ENCODE measurements around the gene TTLL1. TPM values are rescaled to one million over a fixed set of nuclear protein-coding genes. Genes with fewer than 3 reads are reported as not detected.

Gene TTLL1
- total RNA-seq, 2 experiments from 2014 or later = 5.7 to 6.6 TPM

GRCh38 chr22:43008921-43009320 lies 80.3 kb downstream of the TTLL1 start:
- Mint-ChIP-seq H3K27me3 (no peaks in the 10 kb centered on the region), H3K4me1 (peaks cover 57% of the 10 kb centered on the region), H3K27ac (no peak overlapping the region), H3K36me3 (ENCODE audit: low read depth) (no peaks in the 10 kb centered on the region), H3K4me3 (no peak overlapping the region), H3K9me3 (ENCODE audit: low read depth) (no peaks in the 10 kb centered on the region)
- POLR2A ChIA-PET = no interaction called here
- CTCF ChIA-PET = no interaction called here
- intact Hi-C loops (cut with DNase I, micrococcal nuclease) = loop anchor here in 1 of 2 experiments (5.0 kb wide), 1 partner anchor 47 kb away; no protein-coding TSS in a partner anchor
- DNase-seq (no peak), ATAC-seq (no peak)

GRCh38 chr22:43008509-43008908 lies 80.7 kb downstream of the TTLL1 start:
- CTCF ChIA-PET = interaction anchor here (0.7 kb wide), 1 partner anchor 12 kb away, joined by 3 read pairs; no protein-coding TSS in a partner anchor
- Mint-ChIP-seq H3K36me3 (ENCODE audit: low read depth) (peaks cover 3% of the 10 kb centered on the region), H3K4me1 (peaks cover 57% of the 10 kb centered on the region), H3K27me3 (no peaks in the 10 kb centered on the region), H3K4me3 (no peak overlapping the region), H3K9me3 (ENCODE audit: low read depth) (no peaks in the 10 kb centered on the region), H3K27ac (no peak overlapping the region)
- POLR2A ChIA-PET = interaction anchor here (0.6 kb wide), 1 partner anchor 16 kb away, joined by 3 read pairs; no protein-coding TSS in a partner anchor
- ATAC-seq = no peak
- no peak for DNase-seq
- intact Hi-C loops (cut with DNase I, micrococcal nuclease) = loop anchor here in 1 of 2 experiments (5.0 kb wide), 1 partner anchor 46 kb away; no protein-coding TSS in a partner anchor

- peaks cover 3% of the 10 kb centered on the region for H3K36me3 Mint-ChIP-seq (ENCODE audit: low read depth)
These were observed 81.6 kb downstream of the TTLL1 start for GRCh38 chr22:43007519-43008102.

GRCh38 chr22:43006753-43007152 lies 82.4 kb downstream of the TTLL1 start:
- no peak for DNase-seq
- no peak overlapping the region for H3K27ac Mint-ChIP-seq
- H3K4me1 Mint-ChIP-seq = peaks cover 67% of the 10 kb centered on the region
- no peaks in the 10 kb centered on the region for H3K27me3 Mint-ChIP-seq
- ATAC-seq = no peak
- no peak overlapping the region for H3K4me3 Mint-ChIP-seq
- intact Hi-C loops (cut with DNase I, micrococcal nuclease) = loop anchor here in 1 of 2 experiments (5.0 kb wide), 1 partner anchor 44 kb away; no protein-coding TSS in a partner anchor
- CTCF ChIA-PET = no interaction called here
- no peaks in the 10 kb centered on the region for H3K9me3 Mint-ChIP-seq (ENCODE audit: low read depth)
- POLR2A ChIA-PET = no interaction called here
- peaks cover 3% of the 10 kb centered on the region for H3K36me3 Mint-ChIP-seq (ENCODE audit: low read depth)

More at GRCh38 chr22:43007519-43008102, 81.6 kb downstream of the TTLL1 start:
- Mint-ChIP-seq H3K9me3 (ENCODE audit: low read depth) (no peaks in the 10 kb centered on the region), H3K4me1 (peaks cover 58% of the 10 kb centered on the region), H3K4me3 (no peak overlapping the region), H3K27ac (no peak overlapping the region), H3K27me3 (no peaks in the 10 kb centered on the region)
- intact Hi-C loops (cut with DNase I, micrococcal nuclease) = loop anchor here in 1 of 2 experiments (5.0 kb wide), 1 partner anchor 45 kb away; no protein-coding TSS in a partner anchor
- POLR2A ChIA-PET = interaction anchor here (0.6 to 0.7 kb wide), 5 partner anchors 8 to 112 kb away, joined by 3 to 5 read pairs (median 3); no protein-coding TSS in a partner anchor
- ATAC-seq (peak; percentile 62), DNase-seq (peak; percentile 21)
- CTCF ChIA-PET = interaction anchor here (0.5 to 0.7 kb wide), 2 partner anchors 13 to 874 kb away, joined by 3 read pairs; no protein-coding TSS in a partner anchor

GRCh38 chr22:43006016-43006505 lies 83.1 kb downstream of the TTLL1 start:
- Mint-ChIP-seq H3K4me3 (no peak overlapping the region), H3K27me3 (no peaks in the 10 kb centered on the region), H3K4me1 (peaks cover 70% of the 10 kb centered on the region), H3K36me3 (ENCODE audit: low read depth) (peaks cover 3% of the 10 kb centered on the region), H3K9me3 (ENCODE audit: low read depth) (no peaks in the 10 kb centered on the region), H3K27ac (no peak overlapping the region)
- ChIA-PET POLR2A (interaction anchor here (0.7 kb wide), 1 partner anchor 41 kb away, joined by 3 read pairs; no protein-coding TSS in a partner anchor), CTCF (no interaction called here)
- intact Hi-C loops (cut with DNase I, micrococcal nuclease) = loop anchor here in 1 of 2 experiments (5.0 kb wide), 1 partner anchor 44 kb away; no protein-coding TSS in a partner anchor
- no peak for DNase-seq
- no peak for ATAC-seq

- Mint-ChIP-seq H3K4me1 (peaks cover 79% of the 10 kb centered on the region), H3K36me3 (ENCODE audit: low read depth) (peaks cover 3% of the 10 kb centered on the region), H3K4me3 (no peak overlapping the region), H3K27ac (peak overlapping the region; percentile 60), H3K9me3 (ENCODE audit: low read depth) (no peaks in the 10 kb centered on the region), H3K27me3 (no peaks in the 10 kb centered on the region)
- intact Hi-C loops (cut with DNase I, micrococcal nuclease) = loop anchor here in 1 of 2 experiments (5.0 kb wide), 1 partner anchor 43 kb away; no protein-coding TSS in a partner anchor
- POLR2A ChIA-PET = no interaction called here
- DNase-seq = no peak
- no peak for ATAC-seq
- CTCF ChIA-PET = interaction anchor here (1.4 kb wide), 1 partner anchor 46 kb away, joined by 3 read pairs; no protein-coding TSS in a partner anchor
These were observed 84.1 kb downstream of the TTLL1 start for GRCh38 chr22:43005106-43005505.

- ChIA-PET POLR2A (no interaction called here), CTCF (interaction anchor here (1.4 to 2.0 kb wide), 2 partner anchors 9 to 45 kb away, joined by 3 to 7 read pairs; no protein-coding TSS in a partner anchor)
- H3K4me3 Mint-ChIP-seq = no peak overlapping the region
- peaks cover 3% of the 10 kb centered on the region for H3K36me3 Mint-ChIP-seq (ENCODE audit: low read depth)
- ATAC-seq (no peak), DNase-seq (no peak)
- H3K9me3 Mint-ChIP-seq (ENCODE audit: low read depth) = no peaks in the 10 kb centered on the region
- H3K27ac Mint-ChIP-seq = no peak overlapping the region
- intact Hi-C loops (cut with DNase I, micrococcal nuclease) = loop anchor here (5.0 kb wide), 2 partner anchors 42 to 147 kb away; partner anchors contain the start of gene ARFGAP3 (in 1 of the 2)
- no peaks in the 10 kb centered on the region for H3K27me3 Mint-ChIP-seq
- H3K4me1 Mint-ChIP-seq = peaks cover 85% of the 10 kb centered on the region
These were observed 84.7 kb downstream of the TTLL1 start for GRCh38 chr22:43004362-43005035.

- Mint-ChIP-seq H3K4me3 (no peak overlapping the region), H3K27me3 (no peaks in the 10 kb centered on the region), H3K36me3 (ENCODE audit: low read depth) (peaks cover 3% of the 10 kb centered on the region), H3K27ac (no peak overlapping the region), H3K9me3 (ENCODE audit: low read depth) (no peaks in the 10 kb centered on the region), H3K4me1 (peaks cover 92% of the 10 kb centered on the region)
- CTCF ChIA-PET = interaction anchor here (1.8 kb wide), 1 partner anchor 11 kb away, joined by 10 read pairs; no protein-coding TSS in a partner anchor
- ATAC-seq = no peak
- DNase-seq = no peak
- intact Hi-C loops (cut with DNase I, micrococcal nuclease) = loop anchor here in 1 of 2 experiments (5.0 kb wide), 1 partner anchor 145 kb away; the partner anchor contains the start of gene ARFGAP3
- POLR2A ChIA-PET = interaction anchor here (0.7 kb wide), 1 partner anchor 13 kb away, joined by 3 read pairs; no protein-coding TSS in a partner anchor
These were observed 87.0 kb downstream of the TTLL1 start for GRCh38 chr22:43002202-43002586.

GRCh38 chr22:43001271-43002201 lies 87.7 kb downstream of the TTLL1 start:
- H3K4me3 Mint-ChIP-seq = no peak overlapping the region
- ChIA-PET CTCF (interaction anchor here (1.4 to 1.8 kb wide), 2 partner anchors 12 to 14 kb away, joined by 4 to 10 read pairs; partner anchors contain the start of gene PACSIN2), POLR2A (interaction anchor here (1.1 to 1.2 kb wide), 2 partner anchors 12 to 14 kb away, joined by 4 to 5 read pairs; partner anchors contain the start of gene PACSIN2)
- H3K27ac Mint-ChIP-seq = peak overlapping the region; percentile 30
- H3K4me1 Mint-ChIP-seq = peaks cover 89% of the 10 kb centered on the region
- H3K9me3 Mint-ChIP-seq (ENCODE audit: low read depth) = no peaks in the 10 kb centered on the region
- DNase-seq (peak; percentile 22), ATAC-seq (peak; percentile 13)
- H3K27me3 Mint-ChIP-seq = no peaks in the 10 kb centered on the region
- intact Hi-C loops (cut with DNase I, micrococcal nuclease) = loop anchor here (2.0 to 5.0 kb wide), 2 partner anchors 13 to 144 kb away; partner anchors contain the start of genes ARFGAP3 (in 1 of the 2) and PACSIN2 (in 1 of the 2)
- peaks cover 3% of the 10 kb centered on the region for H3K36me3 Mint-ChIP-seq (ENCODE audit: low read depth)

All from activated CD4-positive, alpha-beta T cell treated with anti-CD3 and anti-CD28 coated beads for 36 hours (primary cell).